ENCODE results near the gene MMP24OS.

MMP24OS gene

GRCh38 chr20:35279533-35280174 lies 1.7 kb upstream of the MMP24OS start:
- Histone ChIP-seq H3K27ac (ENCODE audit: low read length) (no peak overlapping the region), H3K4me1 (ENCODE audit: control insufficient read depth in 1 of 2, insufficient read depth in 2 of 2, low read length in 2 of 2) (peaks cover 5 to 24% of the 10 kb centered on the region in 2 donors), H3K4me3 (ENCODE audit: low read depth in 1 of 2, low read length in 2 of 2) (no peak overlapping the region), H3K36me3 (ENCODE audit: control insufficient read depth in 1 of 2, insufficient read depth in 2 of 2, low read length in 2 of 2) (peaks cover 26 to 36% of the 10 kb centered on the region in 2 donors), H3K9me3 (ENCODE audit: control insufficient read depth in 1 of 2, low read length in 2 of 2) (no peaks in the 10 kb centered on the region), H3K27me3 (ENCODE audit: low read depth, low read length) (no peaks in the 10 kb centered on the region)

GRCh38 chr20:35279040-35279439 lies 1.1 kb upstream of the MMP24OS start:
- Histone ChIP-seq H3K36me3 (ENCODE audit: control insufficient read depth in 1 of 2, insufficient read depth in 2 of 2, low read length in 2 of 2) (peaks cover 32 to 36% of the 10 kb centered on the region in 2 donors), H3K4me1 (ENCODE audit: control insufficient read depth in 1 of 2, insufficient read depth in 2 of 2, low read length in 2 of 2) (peaks cover 5 to 24% of the 10 kb centered on the region in 2 donors), H3K4me3 (ENCODE audit: low read depth in 1 of 2, low read length in 2 of 2) (no peak overlapping the region), H3K27me3 (ENCODE audit: low read depth, low read length) (no peaks in the 10 kb centered on the region), H3K9me3 (ENCODE audit: control insufficient read depth in 1 of 2, low read length in 2 of 2) (no peaks in the 10 kb centered on the region), H3K27ac (ENCODE audit: low read length) (no peak overlapping the region)

GRCh38 chr20:35277127-35277526 lies 795 bp downstream of the MMP24OS start:
- peaks cover 36 to 38% of the 10 kb centered on the region in 2 donors for H3K36me3 ChIP-seq (ENCODE audit: control insufficient read depth in 1 of 2, insufficient read depth in 2 of 2, low read length in 2 of 2)
- H3K4me1 ChIP-seq (ENCODE audit: control insufficient read depth in 1 of 2, insufficient read depth in 2 of 2, low read length in 2 of 2) = peaks cover 0 to 16% of the 10 kb centered on the region in 2 donors
- H3K27me3 ChIP-seq (ENCODE audit: low read depth, low read length) = no peaks in the 10 kb centered on the region
- peak overlapping the region; percentile 96 for H3K27ac ChIP-seq (ENCODE audit: low read length)
- peak overlapping the region; percentile 73 to 91 for H3K4me3 ChIP-seq (ENCODE audit: low read depth in 1 of 2, low read length in 2 of 2)
- H3K9me3 ChIP-seq (ENCODE audit: control insufficient read depth in 1 of 2, low read length in 2 of 2) = no peaks in the 10 kb centered on the region

- Histone ChIP-seq H3K36me3 (ENCODE audit: control insufficient read depth in 1 of 2, insufficient read depth in 2 of 2, low read length in 2 of 2) (peaks cover 36 to 44% of the 10 kb centered on the region in 2 donors), H3K9me3 (ENCODE audit: control insufficient read depth in 1 of 2, low read length in 2 of 2) (no peaks in the 10 kb centered on the region), H3K4me3 (ENCODE audit: low read depth in 1 of 2, low read length in 2 of 2) (peak overlapping the region; percentile 73 to 91), H3K27ac (ENCODE audit: low read length) (peak overlapping the region; percentile 96), H3K27me3 (ENCODE audit: low read depth, low read length) (no peaks in the 10 kb centered on the region), H3K4me1 (ENCODE audit: control insufficient read depth in 1 of 2, insufficient read depth in 2 of 2, low read length in 2 of 2) (peaks cover 0 to 16% of the 10 kb centered on the region in 2 donors)
Measured at GRCh38 chr20:35276408-35276807, 1.5 kb downstream of the MMP24OS start.

- peaks cover 0 to 16% of the 10 kb centered on the region in 2 donors for H3K4me1 ChIP-seq (ENCODE audit: control insufficient read depth in 1 of 2, insufficient read depth in 2 of 2, low read length in 2 of 2)
- no peak overlapping the region for H3K4me3 ChIP-seq (ENCODE audit: low read depth in 1 of 2, low read length in 2 of 2)
- no peak overlapping the region for H3K27ac ChIP-seq (ENCODE audit: low read length)
- no peaks in the 10 kb centered on the region for H3K9me3 ChIP-seq (ENCODE audit: control insufficient read depth in 1 of 2, low read length in 2 of 2)
- no peaks in the 10 kb centered on the region for H3K27me3 ChIP-seq (ENCODE audit: low read depth, low read length)
- H3K36me3 ChIP-seq (ENCODE audit: control insufficient read depth in 1 of 2, insufficient read depth in 2 of 2, low read length in 2 of 2) = peaks cover 35 to 46% of the 10 kb centered on the region in 2 donors
Measured at GRCh38 chr20:35275741-35276251, 2.1 kb downstream of the MMP24OS start.

GRCh38 chr20:35274172-35275092 lies 3.5 kb downstream of the MMP24OS start:
- no peaks in the 10 kb centered on the region for H3K9me3 ChIP-seq (ENCODE audit: control insufficient read depth in 1 of 2, low read length in 2 of 2)
- H3K36me3 ChIP-seq (ENCODE audit: control insufficient read depth in 1 of 2, insufficient read depth in 2 of 2, low read length in 2 of 2) = peaks cover 26 to 39% of the 10 kb centered on the region in 2 donors
- no peaks in the 10 kb centered on the region for H3K27me3 ChIP-seq (ENCODE audit: low read depth, low read length)
- no peak overlapping the region for H3K27ac ChIP-seq (ENCODE audit: low read length)
- H3K4me3 ChIP-seq (ENCODE audit: low read depth in 1 of 2, low read length in 2 of 2) = no peak overlapping the region
- H3K4me1 ChIP-seq (ENCODE audit: control insufficient read depth in 1 of 2, insufficient read depth in 2 of 2, low read length in 2 of 2) = peaks cover 0 to 16% of the 10 kb centered on the region in 2 donors

GRCh38 chr20:35273449-35274171 lies 4.3 kb downstream of the MMP24OS start:
- peaks cover 18 to 31% of the 10 kb centered on the region in 2 donors for H3K36me3 ChIP-seq (ENCODE audit: control insufficient read depth in 1 of 2, insufficient read depth in 2 of 2, low read length in 2 of 2)
- H3K4me3 ChIP-seq (ENCODE audit: low read depth in 1 of 2, low read length in 2 of 2) = no peak overlapping the region
- H3K4me1 ChIP-seq (ENCODE audit: control insufficient read depth in 1 of 2, insufficient read depth in 2 of 2, low read length in 2 of 2) = peaks cover 0 to 16% of the 10 kb centered on the region in 2 donors

GRCh38 chr20:35271904-35272303 lies 6.0 kb downstream of the MMP24OS start:
- Histone ChIP-seq H3K27me3 (ENCODE audit: low read depth, low read length) (no peaks in the 10 kb centered on the region), H3K36me3 (ENCODE audit: control insufficient read depth in 1 of 2, insufficient read depth in 2 of 2, low read length in 2 of 2) (peaks cover 22 to 40% of the 10 kb centered on the region in 2 donors), H3K4me3 (ENCODE audit: low read depth in 1 of 2, low read length in 2 of 2) (no peak overlapping the region), H3K9me3 (ENCODE audit: control insufficient read depth in 1 of 2, low read length in 2 of 2) (no peaks in the 10 kb centered on the region), H3K4me1 (ENCODE audit: control insufficient read depth in 1 of 2, insufficient read depth in 2 of 2, low read length in 2 of 2) (peaks cover 0 to 11% of the 10 kb centered on the region in 2 donors), H3K27ac (ENCODE audit: low read length) (no peak overlapping the region)

More at GRCh38 chr20:35273449-35274171, 4.3 kb downstream of the MMP24OS start:
- H3K27ac ChIP-seq (ENCODE audit: low read length) = no peak overlapping the region
- no peaks in the 10 kb centered on the region for H3K27me3 ChIP-seq (ENCODE audit: low read depth, low read length)
- no peaks in the 10 kb centered on the region for H3K9me3 ChIP-seq (ENCODE audit: control insufficient read depth in 1 of 2, low read length in 2 of 2)

- peaks cover 22 to 40% of the 10 kb centered on the region in 2 donors for H3K36me3 ChIP-seq (ENCODE audit: control insufficient read depth in 1 of 2, insufficient read depth in 2 of 2, low read length in 2 of 2)
- no peaks in the 10 kb centered on the region for H3K9me3 ChIP-seq (ENCODE audit: control insufficient read depth in 1 of 2, low read length in 2 of 2)
- peaks cover 0 to 5% of the 10 kb centered on the region in 2 donors for H3K4me1 ChIP-seq (ENCODE audit: control insufficient read depth in 1 of 2, insufficient read depth in 2 of 2, low read length in 2 of 2)
- no peak overlapping the region for H3K27ac ChIP-seq (ENCODE audit: low read length)
- H3K27me3 ChIP-seq (ENCODE audit: low read depth, low read length) = no peaks in the 10 kb centered on the region
- no peak overlapping the region for H3K4me3 ChIP-seq (ENCODE audit: low read depth in 1 of 2, low read length in 2 of 2)
Measured at GRCh38 chr20:35271073-35271882, 6.6 kb downstream of the MMP24OS start.
